Anterior cingulate cortex (tissue), 58 donors: ENCODE measurements around the gene KIFBP.
"Not testable (repeated sequence)": the region's sequence is repeated elsewhere in the genome, so short reads cannot be mapped to it uniquely, and the experiment has no call there.

Experiments used
- DNase-seq, 58 donors: peaks; one replicate each; lab custom pipeline; 2025; lab: John Stamatoyannopoulos, UW

KIFBP gene, protein sequence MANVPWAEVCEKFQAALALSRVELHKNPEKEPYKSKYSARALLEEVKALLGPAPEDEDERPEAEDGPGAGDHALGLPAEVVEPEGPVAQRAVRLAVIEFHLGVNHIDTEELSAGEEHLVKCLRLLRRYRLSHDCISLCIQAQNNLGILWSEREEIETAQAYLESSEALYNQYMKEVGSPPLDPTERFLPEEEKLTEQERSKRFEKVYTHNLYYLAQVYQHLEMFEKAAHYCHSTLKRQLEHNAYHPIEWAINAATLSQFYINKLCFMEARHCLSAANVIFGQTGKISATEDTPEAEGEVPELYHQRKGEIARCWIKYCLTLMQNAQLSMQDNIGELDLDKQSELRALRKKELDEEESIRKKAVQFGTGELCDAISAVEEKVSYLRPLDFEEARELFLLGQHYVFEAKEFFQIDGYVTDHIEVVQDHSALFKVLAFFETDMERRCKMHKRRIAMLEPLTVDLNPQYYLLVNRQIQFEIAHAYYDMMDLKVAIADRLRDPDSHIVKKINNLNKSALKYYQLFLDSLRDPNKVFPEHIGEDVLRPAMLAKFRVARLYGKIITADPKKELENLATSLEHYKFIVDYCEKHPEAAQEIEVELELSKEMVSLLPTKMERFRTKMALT

DNA sequence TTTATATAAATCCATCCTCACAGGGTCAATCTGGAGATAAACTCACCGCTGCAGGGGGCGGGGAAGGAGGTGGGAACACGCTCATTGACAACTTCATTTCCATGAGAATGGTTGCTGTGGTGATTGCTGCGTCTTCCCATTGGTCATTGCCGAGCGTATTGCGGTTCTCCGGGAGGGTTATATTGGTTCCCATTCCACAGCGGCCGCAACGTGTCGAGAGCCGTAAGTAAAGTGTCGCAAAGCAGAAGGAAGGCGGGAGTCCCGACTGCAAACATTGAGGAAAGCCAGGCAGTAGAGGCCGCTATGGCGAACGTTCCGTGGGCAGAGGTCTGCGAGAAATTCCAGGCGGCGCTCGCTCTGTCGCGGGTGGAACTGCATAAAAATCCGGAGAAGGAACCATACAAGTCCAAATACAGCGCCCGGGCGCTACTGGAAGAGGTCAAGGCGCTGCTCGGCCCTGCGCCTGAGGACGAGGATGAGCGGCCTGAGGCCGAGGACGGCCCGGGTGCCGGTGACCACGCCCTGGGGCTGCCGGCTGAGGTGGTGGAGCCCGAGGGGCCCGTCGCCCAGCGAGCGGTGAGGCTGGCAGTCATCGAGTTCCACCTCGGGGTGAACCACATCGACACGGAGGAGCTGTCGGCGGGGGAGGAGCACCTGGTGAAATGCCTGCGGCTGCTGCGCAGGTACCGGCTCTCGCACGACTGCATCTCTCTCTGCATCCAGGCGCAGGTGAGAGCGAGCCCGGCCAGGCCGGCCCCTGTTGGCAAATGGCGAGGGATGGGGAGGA is at the start of gene KIFBP:
Gene KIFBP (plus strand): TSS at position 274 of the 787 bp plus-strand sequence. CDS start 30 bp downstream, at position 304.
- peak; percentile 48 to 98 (median 94) for DNase-seq

DNA sequence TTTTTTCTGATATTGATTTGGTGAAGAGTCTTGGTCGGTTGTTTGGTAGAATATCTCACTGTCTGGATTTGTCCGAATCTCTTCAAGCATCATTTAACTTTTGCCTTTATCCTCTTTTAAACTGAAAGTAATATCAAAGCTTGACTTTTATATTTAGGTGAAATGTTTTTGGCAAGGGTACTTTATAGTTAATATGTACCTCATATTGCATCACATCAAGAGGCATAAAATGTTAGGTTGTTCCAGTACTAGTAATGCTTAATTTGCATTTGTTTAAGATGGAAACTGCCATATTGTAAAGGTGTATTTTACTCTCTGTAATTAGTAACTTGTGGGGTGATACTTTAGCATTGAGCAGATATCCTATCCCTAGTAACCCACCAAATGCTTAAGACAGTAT is 49.7 kb upstream of the KIFBP start:
- no peak for DNase-seq

DNA sequence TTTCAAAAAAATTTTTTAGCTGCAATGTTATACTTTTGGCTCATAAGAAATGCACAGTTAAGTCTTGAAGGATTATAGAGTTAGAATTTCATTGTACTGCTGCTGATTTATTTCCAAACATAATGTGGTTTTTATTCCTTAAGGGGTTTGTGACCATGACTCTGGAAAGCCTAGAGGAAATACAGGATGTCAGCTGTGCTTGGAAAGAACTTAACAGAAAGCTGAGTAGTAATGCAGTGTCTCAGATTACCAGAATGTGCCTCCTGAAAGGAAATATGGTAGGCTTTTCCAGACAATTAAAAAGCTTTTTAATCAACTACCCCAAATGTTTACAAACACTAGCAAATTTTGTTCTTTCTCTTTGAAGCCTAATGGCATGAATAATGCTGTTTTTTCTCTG is 47.7 kb upstream of the KIFBP start:
- DNase-seq, result not testable (repeated sequence)

DNA sequence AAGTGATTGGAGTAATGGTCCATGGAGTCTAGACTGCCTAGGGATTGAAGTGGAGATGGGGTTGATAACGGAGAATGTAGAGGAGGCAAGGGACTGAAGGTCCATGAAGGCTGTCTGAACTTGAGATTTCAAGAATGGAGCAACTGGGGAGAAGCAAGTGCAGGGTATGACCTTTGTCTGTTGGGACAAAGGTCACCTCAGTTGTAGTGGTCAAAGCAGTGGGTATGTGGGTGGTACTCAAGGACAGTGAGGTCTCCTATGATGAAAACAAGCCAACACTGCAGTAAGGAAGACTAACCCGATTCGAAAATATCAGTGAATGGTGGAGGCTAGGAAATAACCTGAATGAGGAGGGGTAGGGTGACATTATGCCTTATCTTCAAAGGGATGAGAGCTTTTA is 38.0 kb upstream of the KIFBP start:
- no peak for DNase-seq

DNA sequence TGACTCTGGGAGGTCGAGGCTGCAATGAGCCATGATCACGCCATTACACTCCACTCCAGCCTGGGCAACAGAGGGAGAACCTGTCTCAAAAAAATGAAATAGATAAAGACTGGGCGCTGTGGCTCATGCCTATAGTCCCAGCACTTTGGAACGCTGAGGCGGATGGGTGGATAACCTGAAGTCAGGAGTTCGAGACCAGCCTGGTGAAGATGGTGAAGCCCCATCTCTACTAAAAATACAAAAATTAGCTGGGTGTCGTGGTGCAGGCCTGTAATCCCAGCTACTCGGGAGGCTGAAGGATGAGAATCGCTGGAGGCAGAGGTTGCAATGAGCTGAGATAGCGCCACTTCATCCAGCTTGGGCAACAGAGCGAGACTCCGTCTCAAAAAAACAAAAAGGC is 33.7 kb upstream of the KIFBP start:
- DNase-seq, result no peak

DNA sequence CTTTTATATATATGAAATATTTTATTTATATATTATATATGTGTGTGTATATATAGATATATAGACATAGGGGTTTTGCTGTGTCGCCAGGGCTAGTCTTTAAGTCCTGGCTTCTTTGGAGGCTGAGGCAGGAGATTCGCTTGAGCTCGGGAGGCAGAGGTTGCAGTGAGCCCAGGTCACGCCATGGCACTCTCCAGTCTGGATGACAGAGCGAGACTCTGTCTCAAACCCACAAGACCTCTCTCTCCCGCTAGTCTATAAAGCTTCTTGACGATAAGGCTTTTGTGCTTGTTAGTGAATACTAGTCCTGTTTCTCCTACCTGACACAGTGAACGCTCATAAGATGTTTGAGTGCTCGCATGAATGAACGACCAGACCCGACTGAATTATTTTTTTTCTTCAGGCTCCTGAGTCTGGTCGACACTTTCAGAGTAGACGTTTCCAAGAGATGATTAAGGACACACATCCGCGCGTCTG is 33.2 kb upstream of the KIFBP start:
- peak in 2 of 58 donors; percentile 20 to 37 for DNase-seq

DNA sequence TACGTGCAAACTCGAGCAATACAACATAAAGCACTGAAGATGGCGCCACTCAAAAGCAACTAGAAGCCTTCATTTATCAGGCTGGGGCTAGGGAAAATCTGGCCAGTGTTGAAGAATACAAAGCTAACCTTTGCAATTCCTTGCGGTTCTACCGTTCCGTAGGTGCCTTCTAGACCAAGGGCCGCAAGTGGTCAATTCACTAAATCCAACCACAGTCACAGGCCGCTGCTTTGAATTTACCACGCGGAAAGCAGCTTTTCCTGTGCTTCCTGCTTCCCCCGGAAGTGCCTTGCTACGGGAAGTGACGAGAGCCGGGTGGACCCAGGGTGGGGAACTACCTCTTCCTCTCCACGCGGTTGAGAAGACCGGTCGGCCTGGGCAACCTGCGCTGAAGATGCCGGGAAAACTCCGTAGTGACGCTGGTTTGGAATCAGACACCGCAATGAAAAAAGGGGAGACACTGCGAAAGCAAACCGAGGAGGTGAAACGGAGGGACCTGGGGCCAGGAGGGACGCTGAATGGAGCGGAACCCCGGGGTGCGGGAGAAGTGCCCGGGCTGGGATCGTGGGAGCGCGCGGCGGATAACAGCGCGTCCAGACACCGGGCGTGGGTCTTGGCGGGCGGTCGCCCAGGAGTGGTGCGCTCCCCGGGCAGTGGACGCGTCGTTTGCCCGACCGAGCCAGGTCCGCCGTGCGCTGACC is 32.6 kb upstream of the KIFBP start, which contains the start of gene DDX21:
Gene DDX21 (plus strand): TSS at position 339 of the 701 bp plus-strand sequence. CDS start 56 bp downstream, at position 395.
- DNase-seq, result peak; percentile 52 to 97 (median 86)

DNA sequence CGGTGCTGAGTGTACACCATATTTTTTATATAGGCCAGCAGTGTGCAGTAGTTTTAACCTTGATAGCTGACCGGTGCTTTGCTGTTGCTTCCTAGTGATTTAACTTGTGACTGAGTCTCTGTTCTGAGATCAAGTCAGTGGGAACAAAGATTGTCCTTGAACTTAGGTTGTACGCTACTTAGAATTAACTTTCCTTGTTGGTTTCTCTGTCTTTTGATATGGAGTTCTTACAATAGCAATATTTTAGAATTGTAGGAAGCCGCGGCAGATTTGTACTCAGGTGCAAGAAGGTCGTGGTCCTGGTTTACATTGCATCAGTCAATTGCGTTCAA is 31.4 kb upstream of the KIFBP start:
- no peak for DNase-seq

DNA sequence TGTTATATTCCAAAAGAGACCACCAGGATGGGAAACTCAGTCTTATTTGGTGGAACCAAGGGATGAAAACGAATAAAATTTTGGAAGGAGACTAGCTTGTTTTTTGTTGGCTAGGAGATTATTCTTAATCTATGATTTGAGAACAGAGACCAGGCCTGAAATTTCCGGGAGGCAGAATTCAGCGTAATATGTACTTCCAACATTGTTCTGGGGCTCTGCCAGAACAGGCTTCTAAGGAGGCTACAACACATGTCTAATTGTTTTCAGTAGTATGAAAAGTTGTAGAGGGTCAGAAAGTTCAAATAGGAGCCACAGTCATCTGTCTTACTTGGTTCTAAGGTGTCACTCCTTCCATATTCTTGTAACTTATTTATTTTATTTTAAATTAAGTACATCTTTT is 30.9 kb upstream of the KIFBP start:
- no peak for DNase-seq

DNA sequence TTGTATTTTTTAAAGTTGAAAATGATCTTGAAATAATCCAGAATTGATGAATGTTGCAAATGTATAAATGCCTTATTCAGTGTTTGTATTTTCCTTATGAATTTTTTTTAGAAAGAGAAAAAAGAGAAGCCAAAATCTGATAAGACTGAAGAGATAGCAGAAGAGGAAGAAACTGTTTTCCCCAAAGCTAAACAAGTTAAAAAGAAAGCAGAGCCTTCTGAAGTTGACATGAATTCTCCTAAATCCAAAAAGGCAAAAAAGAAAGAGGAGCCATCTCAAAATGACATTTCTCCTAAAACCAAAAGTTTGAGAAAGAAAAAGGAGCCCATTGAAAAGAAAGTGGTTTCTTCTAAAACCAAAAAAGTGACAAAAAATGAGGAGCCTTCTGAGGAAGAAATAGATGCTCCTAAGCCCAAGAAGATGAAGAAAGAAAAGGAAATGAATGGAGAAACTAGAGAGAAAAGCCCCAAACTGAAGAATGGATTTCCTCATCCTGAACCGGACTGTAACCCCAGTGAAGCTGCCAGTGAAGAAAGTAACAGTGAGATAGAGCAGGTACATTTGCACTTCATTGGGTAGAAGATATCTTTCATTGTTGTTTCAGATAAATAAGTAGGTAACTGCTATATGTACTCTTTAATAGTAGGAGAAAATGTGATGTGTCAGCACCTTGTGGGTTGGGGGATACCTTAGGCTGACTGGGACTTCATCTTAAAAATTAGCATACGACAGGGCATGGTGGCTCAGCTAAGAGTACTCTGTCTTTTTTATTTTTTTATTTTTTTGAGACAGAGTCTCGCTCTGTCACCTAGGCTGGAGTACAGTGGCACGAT is 28.7 kb upstream of the KIFBP start:
- no peak for DNase-seq

DNA sequence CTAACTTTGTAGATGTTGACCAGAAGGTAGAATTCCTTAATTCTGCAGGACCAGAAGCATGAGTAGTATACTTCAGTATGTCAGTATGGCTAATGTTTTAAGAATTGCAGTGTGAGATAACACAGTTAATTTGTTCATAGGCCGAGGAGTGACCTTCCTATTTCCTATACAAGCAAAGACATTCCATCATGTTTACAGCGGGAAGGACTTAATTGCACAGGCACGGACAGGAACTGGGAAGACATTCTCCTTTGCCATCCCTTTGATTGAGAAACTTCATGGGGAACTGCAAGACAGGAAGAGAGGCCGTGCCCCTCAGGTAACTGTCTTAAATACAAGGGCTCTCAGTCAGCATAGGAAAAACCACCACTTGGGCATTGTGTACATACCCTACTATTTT is 25.5 kb upstream of the KIFBP start:
- no peak for DNase-seq

DNA sequence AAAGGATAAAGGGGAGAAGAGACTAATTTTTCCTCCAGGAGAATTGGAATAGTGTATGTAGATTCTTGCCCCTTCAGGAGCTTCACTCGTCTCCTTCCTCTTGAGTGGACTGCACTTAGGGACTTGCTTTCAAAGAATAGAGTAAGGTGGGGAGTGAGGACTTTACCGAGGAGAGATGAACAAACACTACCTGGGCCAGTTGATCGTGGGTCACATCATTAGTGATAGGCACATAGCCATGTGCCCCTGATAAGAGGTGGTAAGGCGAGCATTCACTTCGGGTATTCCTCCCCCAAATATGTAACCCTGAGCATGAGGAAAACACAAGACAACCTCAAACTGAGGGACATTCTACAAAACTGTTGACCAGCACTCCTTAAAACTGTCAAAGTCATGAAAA is 14.6 kb upstream of the KIFBP start:
- no peak for DNase-seq

DNA sequence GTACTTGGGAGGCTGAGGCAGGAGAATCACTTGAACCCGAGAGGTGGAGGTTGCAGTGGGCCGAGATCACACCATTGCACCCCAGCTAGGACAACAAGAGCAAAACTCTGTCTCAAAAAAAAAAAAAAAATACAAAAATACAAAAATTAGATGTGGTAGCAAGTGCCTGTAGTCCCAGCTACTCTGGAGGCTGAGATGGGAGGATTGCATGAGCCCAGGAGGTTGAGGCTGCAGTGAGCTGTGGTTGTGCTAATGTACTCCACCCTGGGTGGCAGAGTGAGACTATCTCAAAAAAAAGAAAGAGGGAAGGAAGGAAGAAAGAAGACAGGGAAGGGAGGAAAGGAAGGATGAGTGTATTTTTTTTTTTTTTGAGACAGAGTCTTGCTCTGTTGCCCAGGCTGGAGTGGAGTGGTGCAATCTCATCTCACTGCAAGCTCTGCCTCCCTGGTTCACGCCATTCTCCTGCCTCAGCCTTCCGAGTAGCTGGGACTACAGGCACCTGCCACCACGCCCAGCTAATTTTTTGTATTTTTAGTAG is 12.6 kb upstream of the KIFBP start:
- not testable (repeated sequence) for DNase-seq

DNA sequence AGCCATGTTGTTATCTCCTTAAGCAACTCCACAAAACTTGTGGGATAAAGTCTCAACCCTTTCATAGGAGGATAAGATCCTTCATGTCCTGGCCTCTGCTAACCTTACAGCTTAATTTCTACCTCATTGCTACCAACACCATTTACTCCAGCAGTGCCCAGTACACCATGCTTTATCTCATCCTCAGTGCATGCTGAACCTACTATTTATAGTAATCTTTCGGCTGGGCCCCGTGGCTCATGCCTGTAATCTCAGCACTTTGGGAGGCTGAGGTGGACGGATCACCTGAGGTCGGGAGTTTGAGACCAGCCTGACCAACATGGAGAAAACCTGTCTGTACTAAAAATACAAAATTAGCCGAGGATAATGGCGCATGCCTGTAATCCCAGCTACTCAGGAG is 8.9 kb upstream of the KIFBP start:
- DNase-seq, result not testable (repeated sequence)

DNA sequence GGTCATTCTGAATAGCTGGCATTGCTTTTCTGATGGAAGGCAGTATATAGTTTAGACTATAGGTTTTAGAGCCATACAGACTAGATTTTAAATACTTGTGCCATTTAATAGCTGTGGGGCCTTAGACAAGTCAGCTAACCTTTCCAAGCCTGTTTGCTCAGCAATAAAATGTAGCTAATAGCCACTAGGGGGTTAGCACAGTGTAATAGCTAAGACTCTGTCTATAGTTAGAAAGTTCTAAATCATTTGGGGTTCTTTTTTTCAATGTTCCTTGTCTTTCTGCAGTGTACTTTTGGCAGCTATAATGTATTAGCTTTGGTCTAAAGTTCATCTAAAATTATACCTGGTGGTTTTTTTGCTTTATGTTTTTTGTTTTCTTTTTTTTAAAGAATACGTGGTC is 7.5 kb upstream of the KIFBP start:
- DNase-seq, result no peak

DNA sequence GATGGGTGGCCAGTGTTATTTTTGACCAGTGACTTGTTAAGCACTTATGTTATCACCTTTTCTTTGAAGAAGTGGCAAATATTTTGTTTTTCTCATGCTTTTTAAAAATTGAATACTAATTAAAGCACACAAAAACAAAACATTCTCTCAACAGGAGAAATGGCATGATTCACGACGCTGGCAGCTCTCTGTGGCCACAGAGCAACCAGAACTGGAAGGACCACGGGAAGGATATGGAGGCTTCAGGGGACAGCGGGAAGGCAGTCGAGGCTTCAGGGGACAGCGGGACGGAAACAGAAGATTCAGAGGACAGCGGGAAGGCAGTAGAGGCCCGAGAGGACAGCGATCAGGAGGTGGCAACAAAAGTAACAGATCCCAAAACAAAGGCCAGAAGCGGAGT is 6.2 kb upstream of the KIFBP start:
- DNase-seq, result no peak

DNA sequence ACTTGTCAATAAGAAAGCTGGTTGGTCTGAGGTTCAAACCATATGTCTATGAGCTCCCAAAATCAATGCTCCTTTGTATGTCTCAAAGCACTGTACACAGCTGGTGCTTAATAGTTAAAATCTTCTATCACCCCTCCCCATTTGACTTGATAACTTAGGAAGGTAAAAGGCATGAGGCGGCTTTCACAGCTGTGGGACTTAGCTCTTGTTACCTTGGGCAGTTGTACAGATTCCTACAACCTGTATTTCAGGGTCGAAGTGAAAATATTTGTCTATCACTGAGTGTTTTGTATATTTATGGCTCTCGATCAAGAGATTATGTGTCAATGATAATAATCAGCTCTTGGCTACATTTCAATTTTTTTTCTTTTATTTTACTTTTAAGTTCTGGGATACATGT is 992 bp upstream of the KIFBP start:
- DNase-seq, result no peak

DNA sequence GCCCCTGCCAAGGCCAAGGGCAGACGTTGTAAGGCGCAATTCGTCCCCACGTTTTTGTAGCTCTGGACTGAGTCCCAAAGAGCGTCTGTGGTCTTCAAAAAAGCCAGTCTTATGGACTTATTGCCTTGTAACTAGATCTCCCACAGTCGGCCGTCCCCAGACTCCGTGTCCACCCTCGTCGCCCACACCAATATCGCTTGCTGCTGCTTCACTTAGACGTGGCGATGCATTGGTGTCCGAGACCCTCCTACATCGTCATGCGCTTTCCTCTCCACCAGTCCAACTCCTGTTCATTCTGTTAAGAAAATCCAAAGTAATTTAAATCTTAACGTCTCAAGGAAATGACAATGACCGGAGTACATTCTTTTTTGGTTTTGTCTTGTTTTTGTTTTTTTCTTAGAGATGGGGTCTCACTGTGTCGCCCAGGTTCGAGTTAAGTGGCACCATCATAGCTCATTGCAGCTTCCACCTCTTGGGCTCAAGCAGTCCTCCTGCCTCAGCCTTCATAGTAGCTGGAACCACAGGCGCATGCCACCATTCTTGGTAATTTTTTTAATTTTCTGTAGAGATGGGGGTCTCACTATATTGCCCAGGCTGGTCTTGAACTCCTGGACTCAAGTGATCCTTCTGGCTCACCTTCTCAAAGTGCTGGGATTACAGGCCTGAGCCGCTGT is 851 bp downstream of the KIFBP start:
- DNase-seq, result peak in 6 of 58 donors; percentile 9 to 53 (median 28)
